ENCODE results near the gene FUBP3.

Gene FUBP3

GRCh38 chr9:130606887-130607600, 27.7 kb downstream of the FUBP3 start:
- no peak overlapping the region for H3K27ac ChIP-seq (ENCODE audit: low read depth, low read length)
- no peaks in the 10 kb centered on the region for H3K9me2 ChIP-seq (replicated peaks; ENCODE audit: insufficient read depth, low read length)
- H3K27me3 ChIP-seq (ENCODE audit: low read length): no peaks in the 10 kb centered on the region
- no peaks in the 10 kb centered on the region for H3K9me3 ChIP-seq (ENCODE audit: insufficient read depth, low read length)
- no peaks in the 10 kb centered on the region for H3K79me2 ChIP-seq (ENCODE audit: insufficient read depth, low read length)
- TF ChIP-seq CTCF (IDR thresholded peaks at IDR 0.05; ENCODE audit: insufficient read depth, low read length, poor library complexity, severe bottlenecking): no peak
- TF ChIP-seq EZH2phosphoT487 (conservative IDR thresholded peaks at IDR 0.05; ENCODE audit: low read length): no peak
- no peaks in the 10 kb centered on the region for H3F3A ChIP-seq (ENCODE audit: insufficient read depth)
- no peaks in the 10 kb centered on the region for H3K36me3 ChIP-seq (ENCODE audit: low read length)
- no peak overlapping the region for H3K4me2 ChIP-seq (ENCODE audit: low read depth, low read length, poor library complexity, severe bottlenecking)
- H2AFZ ChIP-seq (ENCODE audit: low read depth, low read length, severe bottlenecking): no peak overlapping the region
- no peak overlapping the region for H3K4me3 ChIP-seq (ENCODE audit: insufficient read depth, low read length, poor library complexity, severe bottlenecking)
- no peak overlapping the region for H3K9ac ChIP-seq (ENCODE audit: low read length)
- no peaks in the 10 kb centered on the region for H4K20me1 ChIP-seq (ENCODE audit: low read depth, low read length)

GRCh38 chr9:130607640-130608420, 28.5 kb downstream of the FUBP3 start:
- Histone ChIP-seq H3F3A (ENCODE audit: insufficient read depth) (no peaks in the 10 kb centered on the region), H3K36me3 (ENCODE audit: low read length) (no peaks in the 10 kb centered on the region), H2AFZ (ENCODE audit: low read depth, low read length, severe bottlenecking) (no peak overlapping the region), H3K9ac (ENCODE audit: low read length) (no peak overlapping the region), H3K27me3 (ENCODE audit: low read length) (no peaks in the 10 kb centered on the region), H4K20me1 (ENCODE audit: low read depth, low read length) (no peaks in the 10 kb centered on the region), H3K9me3 (ENCODE audit: insufficient read depth, low read length) (no peaks in the 10 kb centered on the region), H3K9me2 (replicated peaks; ENCODE audit: insufficient read depth, low read length) (no peaks in the 10 kb centered on the region), H3K4me3 (ENCODE audit: insufficient read depth, low read length, poor library complexity, severe bottlenecking) (no peak overlapping the region), H3K4me2 (ENCODE audit: low read depth, low read length, poor library complexity, severe bottlenecking) (no peak overlapping the region), H3K79me2 (ENCODE audit: insufficient read depth, low read length) (no peaks in the 10 kb centered on the region), H3K27ac (ENCODE audit: low read depth, low read length) (no peak overlapping the region)
- TF ChIP-seq CTCF (IDR thresholded peaks at IDR 0.05; ENCODE audit: insufficient read depth, low read length, poor library complexity, severe bottlenecking) (no peak), EZH2phosphoT487 (conservative IDR thresholded peaks at IDR 0.05; ENCODE audit: low read length) (no peak)

GRCh38 chr9:130608554-130609134, 29.3 kb downstream of the FUBP3 start:
- Histone ChIP-seq H3F3A (ENCODE audit: insufficient read depth) (no peaks in the 10 kb centered on the region), H3K9me2 (replicated peaks; ENCODE audit: insufficient read depth, low read length) (no peaks in the 10 kb centered on the region), H3K4me3 (ENCODE audit: insufficient read depth, low read length, poor library complexity, severe bottlenecking) (no peak overlapping the region), H3K27ac (ENCODE audit: low read depth, low read length) (no peak overlapping the region), H2AFZ (ENCODE audit: low read depth, low read length, severe bottlenecking) (no peak overlapping the region), H3K9me3 (ENCODE audit: insufficient read depth, low read length) (no peaks in the 10 kb centered on the region), H3K4me2 (ENCODE audit: low read depth, low read length, poor library complexity, severe bottlenecking) (no peak overlapping the region), H3K79me2 (ENCODE audit: insufficient read depth, low read length) (no peaks in the 10 kb centered on the region), H3K9ac (ENCODE audit: low read length) (no peak overlapping the region), H3K36me3 (ENCODE audit: low read length) (no peaks in the 10 kb centered on the region), H3K27me3 (ENCODE audit: low read length) (no peaks in the 10 kb centered on the region), H4K20me1 (ENCODE audit: low read depth, low read length) (no peaks in the 10 kb centered on the region)
- TF ChIP-seq EZH2phosphoT487 (conservative IDR thresholded peaks at IDR 0.05; ENCODE audit: low read length) (no peak), CTCF (IDR thresholded peaks at IDR 0.05; ENCODE audit: insufficient read depth, low read length, poor library complexity, severe bottlenecking) (no peak)

All from SU-DHL-6 (cell line).